Measurements from ENCODE around the gene TESK2.

DNA sequence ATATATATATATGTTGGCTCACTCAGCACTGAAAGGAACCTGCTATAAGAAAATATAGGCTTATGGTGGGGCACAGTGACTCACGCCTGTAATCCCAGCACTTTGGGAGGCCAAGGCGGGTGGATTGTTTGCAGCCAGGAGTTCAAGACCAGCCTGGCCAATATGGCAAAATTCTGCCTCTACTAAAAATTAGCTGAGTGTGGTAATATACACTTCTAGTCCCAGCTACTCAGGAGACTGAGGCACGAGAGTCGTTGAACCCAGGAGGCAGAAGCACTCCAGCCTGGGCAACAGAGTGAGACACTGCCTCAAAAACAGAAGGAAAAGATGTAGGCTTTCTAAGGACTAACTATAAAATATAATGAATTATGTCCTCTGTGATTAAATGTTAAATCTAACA lies 136.1 kb downstream of the TESK2 start:
- TF ChIP-seq, protein P1, sequence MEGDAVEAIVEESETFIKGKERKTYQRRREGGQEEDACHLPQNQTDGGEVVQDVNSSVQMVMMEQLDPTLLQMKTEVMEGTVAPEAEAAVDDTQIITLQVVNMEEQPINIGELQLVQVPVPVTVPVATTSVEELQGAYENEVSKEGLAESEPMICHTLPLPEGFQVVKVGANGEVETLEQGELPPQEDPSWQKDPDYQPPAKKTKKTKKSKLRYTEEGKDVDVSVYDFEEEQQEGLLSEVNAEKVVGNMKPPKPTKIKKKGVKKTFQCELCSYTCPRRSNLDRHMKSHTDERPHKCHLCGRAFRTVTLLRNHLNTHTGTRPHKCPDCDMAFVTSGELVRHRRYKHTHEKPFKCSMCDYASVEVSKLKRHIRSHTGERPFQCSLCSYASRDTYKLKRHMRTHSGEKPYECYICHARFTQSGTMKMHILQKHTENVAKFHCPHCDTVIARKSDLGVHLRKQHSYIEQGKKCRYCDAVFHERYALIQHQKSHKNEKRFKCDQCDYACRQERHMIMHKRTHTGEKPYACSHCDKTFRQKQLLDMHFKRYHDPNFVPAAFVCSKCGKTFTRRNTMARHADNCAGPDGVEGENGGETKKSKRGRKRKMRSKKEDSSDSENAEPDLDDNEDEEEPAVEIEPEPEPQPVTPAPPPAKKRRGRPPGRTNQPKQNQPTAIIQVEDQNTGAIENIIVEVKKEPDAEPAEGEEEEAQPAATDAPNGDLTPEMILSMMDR (conservative IDR thresholded peaks at IDR 0.05; ENCODE audit: low read length): no peak
- no peak for TF ChIP-seq EZH2phosphoT487 (IDR thresholded peaks at IDR 0.05; ENCODE audit: borderline replicate concordance, low read depth, low read length)

Measured in OCI-LY7 (cell line).